H1 (cell line): ENCODE measurements around the gene PKDREJ. TPM values are rescaled to one million over a fixed set of nuclear protein-coding genes. Genes with fewer than 3 reads are reported as not detected.

Experiments used
- ASH2L ChIP-seq: fragments of 200-600, 300-600 bp; sonication (generic); IDR thresholded peaks from one replicate; pipeline ENCODE4 v1.7.1; 2017; ENCODE audit warnings: low read length
- CBX5 ChIP-seq: fragments of 300-800, 300-1000 bp; sonication (generic); IDR thresholded peaks from 2 replicates; pipeline ENCODE4 v1.7.1; 2016; ENCODE audit warnings: antibody characterized with exemption, low read length, low read depth
- CHD1 ChIP-seq: IDR thresholded peaks from 2 replicates; pipeline ENCODE4 v1.6.1; 2012; ENCODE audit warnings: low read depth, low read length, improper control_type of control experiment
- EGR1 ChIP-seq: IDR thresholded peaks from 2 replicates; pipeline ENCODE4 v1.6.1; 2011; ENCODE audit warnings: low read depth, low read length, borderline replicate concordance
- JUND ChIP-seq: IDR thresholded peaks from 2 replicates; pipeline ENCODE4 v1.6.1; 2011; ENCODE audit warnings: mild to moderate bottlenecking, improper control_type of control experiment, low read length
- MAFK ChIP-seq: IDR thresholded peaks from 2 replicates; pipeline ENCODE4 v1.6.1; 2012; ENCODE audit warnings: low read depth, mild to moderate bottlenecking, improper control_type of control experiment, low read length
- NANOG ChIP-seq: IDR thresholded peaks from 2 replicates; pipeline ENCODE4 v1.6.1; 2011; ENCODE audit warnings: low read length, low read depth, mild to moderate bottlenecking, inconsistent platforms; ENCODE audit not compliant: insufficient read depth, poor library complexity, severe bottlenecking
- NRF1 ChIP-seq: IDR thresholded peaks from 2 replicates; pipeline ENCODE4 v1.6.1; 2011; ENCODE audit warnings: mild to moderate bottlenecking, low read depth, low read length, improper control_type of control experiment
- POU5F1 ChIP-seq: IDR thresholded peaks from 2 replicates; pipeline ENCODE4 v1.6.1; 2011; ENCODE audit warnings: low read depth, mild to moderate bottlenecking, low read length, moderate library complexity
- RFX5 ChIP-seq: IDR thresholded peaks from 2 replicates; pipeline ENCODE4 v1.6.1; 2011; ENCODE audit warnings: low read depth, low read length, improper control_type of control experiment, borderline replicate concordance
- RNF2 ChIP-seq: fragments of 200-900, 300-1000 bp; sonication (generic); IDR thresholded peaks from 2 replicates; pipeline ENCODE4 v1.7.1; 2016; ENCODE audit warnings: borderline replicate concordance, low read depth, mild to moderate bottlenecking, antibody characterized with exemption, low read length; ENCODE audit not compliant: poor library complexity, severe bottlenecking; ENCODE audit errors: missing control alignments
- SIX5 ChIP-seq: IDR thresholded peaks from 2 replicates; pipeline ENCODE4 v1.6.1; 2011; ENCODE audit warnings: mild to moderate bottlenecking, low read depth, low read length
- SP1 ChIP-seq: IDR thresholded peaks from 2 replicates; pipeline ENCODE4 v1.6.1; 2011; ENCODE audit warnings: low read depth, low read length
- SP2 ChIP-seq: IDR thresholded peaks from 2 replicates; pipeline ENCODE4 v1.6.1; 2012; ENCODE audit warnings: mild to moderate bottlenecking, low read length, inconsistent platforms
- SRF ChIP-seq: IDR thresholded peaks from 2 replicates; pipeline ENCODE4 v1.6.1; 2011; ENCODE audit warnings: mild to moderate bottlenecking, low read depth, low read length, moderate library complexity
- TAF7 ChIP-seq: optimal IDR thresholded peaks from 2 replicates; pipeline ENCODE3; 2011; ENCODE audit warnings: low read depth, mild to moderate bottlenecking, inconsistent platforms, low read length, moderate library complexity, borderline replicate concordance
- TBP ChIP-seq: IDR thresholded peaks from 2 replicates; pipeline ENCODE4 v1.6.1; 2011; ENCODE audit warnings: low read depth, low read length, improper control_type of control experiment
- YY1 ChIP-seq: IDR thresholded peaks from 2 replicates; pipeline ENCODE4 v1.6.1; 2011; ENCODE audit warnings: low read depth, mild to moderate bottlenecking, low read length
- ZNF274 ChIP-seq: IDR thresholded peaks from 2 replicates; pipeline ENCODE4 v1.7.0; 2012; ENCODE audit warnings: low read length, borderline replicate concordance; ENCODE audit errors: extremely low read depth
- polyA plus RNA-seq, 7 experiments: library from polyadenylated mRNA; depleted of rRNA in 3 of 7; stranded (reverse) in 5 of 7; unstranded in 2 of 7; fragments of >200 nt in 5 of 7; fragments of 200-250 nt in 2 of 7; gene quantifications; 1 replicate in 5 of 7; 2 replicates in 1 of 7; 4 replicates in 1 of 7; pipeline versions ENCODE4 v1.2.1 to v1.2.3, GENCODE V29; 2011 to 2013; ENCODE audit warnings: missing spikeins in 2 of 7, mixed read lengths in 2 of 7
- total RNA-seq: library from RNA; stranded (reverse); fragmentation: NEBNext Ultra II Directional; extraction: Animal tissue kit (Norgen Biotek cat#: 25700); gene quantifications from 2 replicates; pipeline ENCODE4 v1.2.1, GENCODE V29; 2021
- TF ChIP-seq, protein P1 (sequence below), 3 experiments: IDR thresholded peaks; 1 replicate in 2 of 3; 2 replicates in 1 of 3; pipeline versions ENCODE4 v1.5.1 to v1.6.1; 2011; ENCODE audit warnings: low read length in 3 of 3, mild to moderate bottlenecking in 3 of 3, inconsistent platforms in 2 of 3, low read depth in 1 of 3, moderate library complexity in 1 of 3; ENCODE audit not compliant: insufficient read depth in 1 of 3; ENCODE audit errors: control extremely low read depth in 1 of 3
- TF ChIP-seq, protein P2 (sequence below): IDR thresholded peaks from 2 replicates; pipeline ENCODE4 v1.6.1; 2011; ENCODE audit warnings: low read depth, mild to moderate bottlenecking, low read length; ENCODE audit not compliant: insufficient read depth

Gene PKDREJ
- total and polyA plus RNA-seq, 2 of the 8 experiments (the other 6 are each of a cell fraction or from before 2014, with no cell fraction given) = 0.02 to 0.04 TPM

DNA sequence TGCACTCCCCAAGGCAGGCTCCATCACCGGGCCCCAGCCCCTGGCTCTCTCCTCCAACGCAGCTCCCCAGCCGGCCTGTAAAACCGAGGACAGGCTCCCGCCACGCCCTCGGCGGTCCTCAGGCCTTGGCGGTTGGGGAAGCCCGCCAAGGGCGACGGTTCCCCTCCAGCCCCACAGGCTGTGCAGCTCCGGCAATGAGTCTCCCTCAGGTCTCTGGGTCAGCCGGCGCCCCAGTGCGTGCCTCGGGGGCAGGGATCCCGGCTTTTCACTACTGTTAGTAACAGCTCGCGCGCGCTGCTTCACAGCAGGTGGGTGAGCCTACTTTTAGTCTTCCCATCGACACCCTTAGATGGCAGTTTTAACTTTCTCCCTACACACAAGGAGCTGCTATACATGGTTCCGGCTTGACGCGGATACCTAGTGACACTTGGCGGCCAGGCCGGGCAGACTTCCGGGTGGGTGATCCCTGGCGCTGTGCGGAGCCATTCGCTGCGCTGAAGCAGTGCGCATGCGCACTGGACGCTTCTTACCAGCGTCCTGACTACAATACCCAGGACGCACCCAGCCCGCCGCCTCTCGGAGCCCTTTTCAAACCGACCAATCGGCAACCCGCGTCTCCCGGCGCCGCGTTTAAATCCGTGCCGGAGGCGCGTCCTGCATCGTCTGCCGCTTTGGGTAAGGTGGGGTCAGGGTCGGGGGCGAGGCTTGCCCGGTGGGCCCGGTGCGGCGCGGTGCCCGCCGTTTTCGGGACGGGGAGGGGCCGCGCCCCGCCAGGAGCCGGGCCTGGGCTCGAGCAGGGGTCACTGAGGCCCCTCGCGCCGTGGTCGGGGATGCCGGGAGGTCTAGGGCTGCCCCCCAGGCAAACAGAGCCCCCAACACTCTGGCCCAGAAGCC is 33.4 kb upstream of the PKDREJ start, which contains the start of gene GTSE1 (continued):
- TF ChIP-seq ASH2L = peak; percentile 63
- TF ChIP-seq YY1 = peak; percentile 58; the same call in 1 of the 2 replicates
- no peak for TF ChIP-seq EGR1
- TF ChIP-seq JUND = no peak
- TF ChIP-seq SIX5 = peak; percentile 30; the same call in 1 of the 2 replicates
- no peak for TF ChIP-seq CBX5
- TF ChIP-seq, protein P1, sequence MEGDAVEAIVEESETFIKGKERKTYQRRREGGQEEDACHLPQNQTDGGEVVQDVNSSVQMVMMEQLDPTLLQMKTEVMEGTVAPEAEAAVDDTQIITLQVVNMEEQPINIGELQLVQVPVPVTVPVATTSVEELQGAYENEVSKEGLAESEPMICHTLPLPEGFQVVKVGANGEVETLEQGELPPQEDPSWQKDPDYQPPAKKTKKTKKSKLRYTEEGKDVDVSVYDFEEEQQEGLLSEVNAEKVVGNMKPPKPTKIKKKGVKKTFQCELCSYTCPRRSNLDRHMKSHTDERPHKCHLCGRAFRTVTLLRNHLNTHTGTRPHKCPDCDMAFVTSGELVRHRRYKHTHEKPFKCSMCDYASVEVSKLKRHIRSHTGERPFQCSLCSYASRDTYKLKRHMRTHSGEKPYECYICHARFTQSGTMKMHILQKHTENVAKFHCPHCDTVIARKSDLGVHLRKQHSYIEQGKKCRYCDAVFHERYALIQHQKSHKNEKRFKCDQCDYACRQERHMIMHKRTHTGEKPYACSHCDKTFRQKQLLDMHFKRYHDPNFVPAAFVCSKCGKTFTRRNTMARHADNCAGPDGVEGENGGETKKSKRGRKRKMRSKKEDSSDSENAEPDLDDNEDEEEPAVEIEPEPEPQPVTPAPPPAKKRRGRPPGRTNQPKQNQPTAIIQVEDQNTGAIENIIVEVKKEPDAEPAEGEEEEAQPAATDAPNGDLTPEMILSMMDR (IDR thresholded peaks at IDR 0.05; ENCODE audit: control extremely low read depth in 1 of 3, insufficient read depth in 1 of 3, low read depth in 1 of 3, low read length in 3 of 3) = peak in 2 of 3 experiments; percentile 1 to 7; a peak in 2 of 4 replicates
- TF ChIP-seq RFX5 = no peak
- TF ChIP-seq SP1 = no peak
- no peak for TF ChIP-seq RNF2
- no peak for TF ChIP-seq SP2
- TF ChIP-seq TBP = peak; percentile 47; the same call in 1 of the 2 replicates
- TF ChIP-seq SRF = no peak
- TF ChIP-seq, protein P2, sequence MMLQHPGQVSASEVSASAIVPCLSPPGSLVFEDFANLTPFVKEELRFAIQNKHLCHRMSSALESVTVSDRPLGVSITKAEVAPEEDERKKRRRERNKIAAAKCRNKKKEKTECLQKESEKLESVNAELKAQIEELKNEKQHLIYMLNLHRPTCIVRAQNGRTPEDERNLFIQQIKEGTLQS = 0 out of 2 replicates have a peak, but pooled peaks have one; percentile 3
- no peak for TF ChIP-seq CHD1
- TF ChIP-seq MAFK = no peak
- TF ChIP-seq POU5F1 = no peak
- TF ChIP-seq NANOG = no peak
- peak; percentile 60 for TF ChIP-seq TAF7
- TF ChIP-seq ZNF274 = no peak
- TF ChIP-seq NRF1 = peak; percentile 92
